PC-9 (cell line): Measurements from ENCODE around the gene GFOD2. TPM values are rescaled to one million over a fixed set of nuclear protein-coding genes. Genes with fewer than 3 reads are reported as not detected.

ENCODE experiments used
- BruUV-seq: library from RNA; stranded (reverse); fragments of 400-500 nt; replicated peaks from 2 replicates; lab custom pipeline; 2021; lab: Mats Ljungman, UMichigan
- CTCF ChIA-PET: fragments of 300-600 bp; sonication (Branson Sonifier 250); formaldehyde crosslinking; loops from one replicate; lab custom pipeline; 2022; ENCODE audit warnings: antibody characterized with exemption; lab: Charles Lee
- POLR2A ChIA-PET: fragments of 300-600 bp; sonication (Branson Sonifier 250); formaldehyde crosslinking; loops from one replicate; lab custom pipeline; 2022; ENCODE audit warnings: antibody characterized with exemption; ENCODE audit not compliant: unreplicated experiment; lab: Charles Lee
- DNase-seq, 2 experiments: peaks; one replicate each; pipeline versions ENCODE4 v3.0.0 to v3.0.0-alpha.2; 2015 to 2022; ENCODE audit warnings: mixed read lengths in 1 of 2
- H2AFZ ChIP-seq: fragments of 200-600 bp; sonication (generic); 2 replicates; pipeline ENCODE4 v1.8.1; 2017; ENCODE audit warnings: antibody characterized with exemption
- H3F3A ChIP-seq: fragments of 200-600 bp; sonication (generic); 2 replicates; pipeline ENCODE4 v1.8.1; 2017; ENCODE audit warnings: antibody characterized with exemption, mild to moderate bottlenecking, low read depth; ENCODE audit not compliant: insufficient read depth
- H3K27ac ChIP-seq: fragments of 200-600 bp; sonication (generic); 2 replicates; pipeline ENCODE4 v1.6.1; 2016; ENCODE audit warnings: mixed run types
- H3K27me3 ChIP-seq: fragments of 200-600 bp; sonication (generic); 2 replicates; pipeline ENCODE4 v1.6.1; 2016; ENCODE audit warnings: low read depth, mixed run types; ENCODE audit not compliant: insufficient read depth
- H3K36me3 ChIP-seq: fragments of 200-600 bp; sonication (generic); 2 replicates; pipeline ENCODE4 v1.6.1; 2016; ENCODE audit warnings: low read depth, mixed run types
- H3K4me1 ChIP-seq: fragments of 200-600 bp; sonication (generic); replicated peaks from 2 replicates; pipeline ENCODE4 v1.6.1; 2016; ENCODE audit warnings: mixed run types; ENCODE audit not compliant: insufficient read depth
- H3K4me2 ChIP-seq: fragments of 200-600 bp; sonication (generic); 2 replicates; pipeline ENCODE4 v1.6.1; 2017; ENCODE audit warnings: mixed run types
- H3K4me3 ChIP-seq: fragments of 200-600 bp; sonication (generic); 2 replicates; pipeline ENCODE4 v1.6.1; 2016; ENCODE audit warnings: mixed run types
- H3K79me2 ChIP-seq: fragments of 200-600 bp; sonication (generic); 2 replicates; pipeline ENCODE4 v1.6.1; 2017; ENCODE audit warnings: low read depth, mixed run types
- H3K9me2 ChIP-seq: fragments of 200-600 bp; sonication (generic); 2 replicates; pipeline ENCODE4 v1.8.1; 2017; ENCODE audit warnings: mild to moderate bottlenecking; ENCODE audit not compliant: insufficient read depth
- H3K9me3 ChIP-seq: fragments of 200-600 bp; sonication (generic); 2 replicates; pipeline ENCODE4 v1.8.1; 2016; ENCODE audit warnings: low read depth; ENCODE audit not compliant: insufficient read depth
- H4K20me1 ChIP-seq: fragments of 200-600 bp; sonication (generic); 2 replicates; pipeline ENCODE4 v1.8.1; 2017; ENCODE audit not compliant: insufficient read depth
- EZH2 ChIP-seq: fragments of 200-600 bp; sonication (generic); IDR thresholded peaks from 2 replicates; pipeline ENCODE4 v1.8.0; 2017; ENCODE audit warnings: antibody characterized with exemption, low read depth
- intact Hi-C: fragments of 100-400 bp; cut with micrococcal nuclease; formaldehyde crosslinking; loops from one replicate; pipeline ENCODE4 v1.10.0; 2022; ENCODE audit not compliant: unreplicated experiment
- total RNA-seq: library from RNA; stranded (reverse); gene quantifications from 2 replicates; pipeline ENCODE4 v1.2.3, GENCODE V29; 2021
- TF ChIP-seq, protein P1 (sequence below): fragments of 200-600 bp; sonication (generic); conservative IDR thresholded peaks from 2 replicates; pipeline ENCODE4 v1.6.1; 2017; ENCODE audit warnings: mixed run types, antibody characterized with exemption, mild to moderate bottlenecking, moderate library complexity

The GFOD2 gene
- total RNA-seq, 1 experiment from 2014 or later: 17.6 TPM

DNA sequence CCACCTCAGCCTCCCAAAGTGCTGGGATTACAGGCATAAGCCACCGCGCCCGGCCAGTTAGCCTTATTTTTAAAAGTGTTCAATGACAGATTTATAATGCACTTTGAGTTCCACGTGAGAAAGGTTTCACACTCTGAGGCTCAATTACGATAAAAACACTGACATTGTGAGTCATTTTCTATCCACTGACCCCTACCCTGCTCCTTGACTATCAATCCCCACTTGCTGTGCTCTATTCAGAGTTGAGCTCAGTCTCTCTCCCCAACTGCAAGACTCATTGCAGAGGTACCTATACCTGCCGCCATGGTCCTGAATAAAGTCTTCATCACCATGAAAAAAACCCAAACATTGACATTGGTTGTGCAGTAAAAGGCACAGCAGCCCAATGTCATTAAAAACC is 8.5 kb downstream of the GFOD2 start:
- H4K20me1 ChIP-seq: 0 out of 2 replicates have a peak, but pooled peaks cover 7% of the 10 kb centered on the region
- no TSS peak for BruUV-seq
- POLR2A ChIA-PET: no interaction called here

DNA sequence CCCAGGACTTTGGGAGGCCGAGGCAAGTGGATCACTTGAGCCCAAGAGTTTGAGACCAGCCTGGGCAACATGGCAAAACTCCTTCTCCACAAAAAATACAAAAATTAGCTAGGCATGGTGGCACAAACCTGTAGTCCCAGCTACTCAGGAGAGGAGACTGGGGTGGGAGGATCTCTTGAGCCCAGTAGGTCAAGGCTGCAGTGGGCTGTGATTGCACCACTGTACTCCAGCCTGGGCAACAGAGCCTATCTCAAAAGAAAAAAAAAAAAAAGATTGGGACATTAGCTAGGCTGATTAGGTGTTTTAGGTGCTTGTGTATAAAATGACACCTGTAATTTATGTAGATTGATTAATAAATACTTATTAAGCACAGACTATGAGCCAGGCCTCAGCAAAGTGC is 10.1 kb downstream of the GFOD2 start:
- Histone ChIP-seq H3K27me3 (no peaks in the 10 kb centered on the region), H3K9me3 (no peaks in the 10 kb centered on the region), H3K9me2 (no peaks in the 10 kb centered on the region), H4K20me1 (0 out of 2 replicates have a peak, but pooled peaks cover 6% of the 10 kb centered on the region), H3K36me3 (no peaks in the 10 kb centered on the region), H3K4me3 (no peak overlapping the region), H3K4me2 (no peak overlapping the region), H3K4me1 (no peaks in the 10 kb centered on the region), H3F3A (0 out of 2 replicates have a peak, but pooled peaks cover 7% of the 10 kb centered on the region), H3K27ac (no peak overlapping the region), H2AFZ (no peak overlapping the region), H3K79me2 (peaks cover 32% of the 10 kb centered on the region)
- no peak for TF ChIP-seq EZH2
- TF ChIP-seq, protein P1, sequence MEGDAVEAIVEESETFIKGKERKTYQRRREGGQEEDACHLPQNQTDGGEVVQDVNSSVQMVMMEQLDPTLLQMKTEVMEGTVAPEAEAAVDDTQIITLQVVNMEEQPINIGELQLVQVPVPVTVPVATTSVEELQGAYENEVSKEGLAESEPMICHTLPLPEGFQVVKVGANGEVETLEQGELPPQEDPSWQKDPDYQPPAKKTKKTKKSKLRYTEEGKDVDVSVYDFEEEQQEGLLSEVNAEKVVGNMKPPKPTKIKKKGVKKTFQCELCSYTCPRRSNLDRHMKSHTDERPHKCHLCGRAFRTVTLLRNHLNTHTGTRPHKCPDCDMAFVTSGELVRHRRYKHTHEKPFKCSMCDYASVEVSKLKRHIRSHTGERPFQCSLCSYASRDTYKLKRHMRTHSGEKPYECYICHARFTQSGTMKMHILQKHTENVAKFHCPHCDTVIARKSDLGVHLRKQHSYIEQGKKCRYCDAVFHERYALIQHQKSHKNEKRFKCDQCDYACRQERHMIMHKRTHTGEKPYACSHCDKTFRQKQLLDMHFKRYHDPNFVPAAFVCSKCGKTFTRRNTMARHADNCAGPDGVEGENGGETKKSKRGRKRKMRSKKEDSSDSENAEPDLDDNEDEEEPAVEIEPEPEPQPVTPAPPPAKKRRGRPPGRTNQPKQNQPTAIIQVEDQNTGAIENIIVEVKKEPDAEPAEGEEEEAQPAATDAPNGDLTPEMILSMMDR: no peak
- no peak for DNase-seq
- POLR2A ChIA-PET: no interaction called here
- CTCF ChIA-PET: no interaction called here
- intact Hi-C loops: no loop called here
- no TSS peak for BruUV-seq

More for the DNA sequence above, 8.5 kb downstream of the GFOD2 start:
- Histone ChIP-seq H3K9me2 (no peaks in the 10 kb centered on the region), H3K79me2 (peaks cover 39% of the 10 kb centered on the region), H3F3A (no peaks in the 10 kb centered on the region), H3K9me3 (no peaks in the 10 kb centered on the region), H3K36me3 (no peaks in the 10 kb centered on the region), H3K4me2 (no peak overlapping the region), H2AFZ (no peak overlapping the region), H3K27me3 (no peaks in the 10 kb centered on the region), H3K4me3 (no peak overlapping the region), H3K27ac (no peak overlapping the region), H3K4me1 (no peaks in the 10 kb centered on the region)
- intact Hi-C loops: no loop called here
- CTCF ChIA-PET: no interaction called here
- TF ChIP-seq EZH2: no peak
- TF ChIP-seq, protein P1: no peak
- no peak for DNase-seq

DNA sequence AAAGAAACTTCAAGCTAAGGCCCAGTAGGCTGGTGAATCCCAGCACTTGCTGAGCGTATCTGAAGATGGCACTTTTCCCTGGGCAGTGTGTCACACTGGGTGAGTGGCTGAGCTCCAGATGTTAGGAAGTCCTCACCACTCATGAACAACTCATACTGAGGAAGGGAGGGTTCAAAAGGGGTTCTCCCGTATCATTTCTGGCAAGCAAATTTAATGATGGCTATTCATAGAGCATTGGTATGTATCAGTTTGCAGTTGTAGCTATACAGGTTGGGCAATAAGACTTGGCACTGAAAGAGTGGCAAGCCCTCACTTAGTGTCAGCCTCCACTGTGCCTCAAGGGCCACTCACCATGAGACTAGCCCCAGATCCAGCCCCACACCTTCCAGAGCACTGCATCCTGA is 10.7 kb downstream of the GFOD2 start:
- no peaks in the 10 kb centered on the region for H3K9me2 ChIP-seq
- intact Hi-C loops: no loop called here
- H2AFZ ChIP-seq: no peak overlapping the region
- 0 out of 2 replicates have a peak, but pooled peaks cover 6% of the 10 kb centered on the region for H4K20me1 ChIP-seq
- no peak overlapping the region for H3K4me3 ChIP-seq
- POLR2A ChIA-PET: no interaction called here
- no peak overlapping the region for H3K4me2 ChIP-seq
- H3K27ac ChIP-seq: no peak overlapping the region
- no peak for DNase-seq
- no peaks in the 10 kb centered on the region for H3K36me3 ChIP-seq
- 0 out of 2 replicates have a peak, but pooled peaks cover 8% of the 10 kb centered on the region for H3F3A ChIP-seq
- BruUV-seq: no TSS peak
- H3K27me3 ChIP-seq: no peaks in the 10 kb centered on the region
- CTCF ChIA-PET: no interaction called here
- H3K4me1 ChIP-seq: no peaks in the 10 kb centered on the region
- H3K79me2 ChIP-seq: peaks cover 30% of the 10 kb centered on the region
- H3K9me3 ChIP-seq: no peaks in the 10 kb centered on the region
- no peak for TF ChIP-seq EZH2
- TF ChIP-seq, protein P1: no peak
